CD4-positive, alpha-beta T cell treated with Interleukin-4 for 4 hours (primary cell): Measurements from ENCODE around the gene RUNX2.
"Not testable (repeated sequence)": the region's sequence is repeated elsewhere in the genome, so short reads cannot be mapped to it uniquely, and the experiment has no call there.

Experiments
- DNase-seq: peaks from one replicate; pipeline ENCODE4 v3.0.0-alpha.2; 2020

RUNX2 gene

GRCh38 chr6:45532721-45533210, 204.6 kb downstream of the RUNX2 start:
- no peak for DNase-seq

DNA sequence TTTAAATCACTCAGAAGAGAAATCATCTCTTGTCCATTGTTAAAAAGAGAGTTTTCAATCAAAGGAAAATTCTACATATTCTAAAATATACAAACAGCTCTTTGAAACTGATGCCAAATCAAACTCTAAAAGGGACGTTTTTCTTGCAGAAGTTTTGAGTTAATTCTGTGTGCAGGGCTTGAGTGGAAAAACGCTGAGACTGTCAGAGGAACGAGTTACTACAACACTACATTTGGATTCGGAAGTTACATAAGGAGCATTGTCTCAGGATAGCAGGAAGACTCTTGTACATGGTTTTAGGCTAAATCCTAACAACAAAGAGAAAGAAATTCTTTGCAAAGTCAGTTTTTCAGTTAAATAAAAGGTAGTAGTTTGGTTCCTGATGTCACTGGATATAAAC, 205.3 kb downstream of the RUNX2 start:
- DNase-seq = no peak

DNA sequence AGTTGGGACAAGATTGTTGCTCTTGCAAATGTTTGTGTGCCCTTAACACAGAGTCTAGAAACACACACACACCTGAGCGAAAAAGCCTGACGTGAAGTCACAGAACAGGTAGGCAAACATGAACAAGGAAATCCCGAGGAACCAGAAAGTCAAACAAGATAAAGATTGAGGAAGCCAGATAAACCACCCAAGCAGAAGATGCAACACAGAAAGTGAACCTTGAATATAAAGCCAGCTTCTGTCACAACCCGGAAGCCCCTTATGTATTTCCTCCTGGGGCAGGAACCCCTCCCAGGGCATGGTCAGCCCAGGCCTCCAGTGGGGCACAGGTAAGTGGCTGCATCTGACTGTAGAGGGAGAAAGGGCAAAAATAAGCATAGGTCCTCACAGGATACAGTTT, 207.8 kb downstream of the RUNX2 start:
- DNase-seq = no peak

GRCh38 chr6:45537539-45537938, 209.4 kb downstream of the RUNX2 start:
- no peak for DNase-seq

DNA sequence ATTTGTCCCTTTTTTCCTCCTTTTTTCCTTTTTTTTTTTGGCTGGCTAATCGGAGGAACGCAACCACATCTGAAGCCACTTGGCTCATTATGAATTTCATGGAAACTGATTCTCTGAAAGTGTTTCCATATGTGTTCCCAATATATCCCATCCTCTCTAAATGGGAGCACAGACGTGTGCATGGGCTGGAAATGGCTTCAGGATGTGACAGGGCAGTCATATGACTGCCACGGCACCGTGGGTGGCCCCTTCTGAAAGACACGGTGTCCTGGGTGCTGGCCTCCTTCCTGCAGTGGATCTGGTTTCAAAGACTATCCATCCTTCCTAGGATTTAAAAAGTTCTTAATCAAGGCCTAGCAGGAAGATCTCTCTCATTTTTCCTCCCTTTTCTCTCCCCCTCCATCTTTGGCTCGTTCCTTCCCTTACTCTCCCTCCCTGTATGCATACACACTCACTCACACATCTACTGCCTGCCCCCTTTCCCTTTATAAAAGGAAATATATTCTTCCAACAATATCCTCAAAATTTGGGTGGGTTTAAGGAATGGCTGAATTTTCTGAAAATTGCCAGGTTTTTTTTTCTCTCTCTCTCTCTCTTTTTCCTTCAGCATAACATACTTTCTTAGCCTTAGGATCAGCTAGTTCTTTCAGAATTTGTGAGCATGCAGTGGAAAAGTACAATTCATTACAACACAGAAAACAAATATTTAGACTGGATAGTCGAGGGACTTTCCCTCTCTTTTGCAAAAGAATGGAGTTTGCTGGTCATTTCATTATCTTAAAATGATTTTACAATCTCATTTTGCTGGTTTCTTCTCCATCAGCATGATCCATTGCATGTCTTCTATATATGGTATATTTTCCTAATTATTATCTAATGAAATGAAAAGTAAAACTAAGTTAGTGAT, 210.8 kb downstream of the RUNX2 start:
- DNase-seq = no peak

- no peak for DNase-seq
Observed at GRCh38 chr6:45540375-45540920, 212.3 kb downstream of the RUNX2 start.

- no peak for DNase-seq
Observed at GRCh38 chr6:45541934-45542333, 213.8 kb downstream of the RUNX2 start.

- DNase-seq = no peak
Observed at GRCh38 chr6:45543298-45544235, 215.4 kb downstream of the RUNX2 start.

DNA sequence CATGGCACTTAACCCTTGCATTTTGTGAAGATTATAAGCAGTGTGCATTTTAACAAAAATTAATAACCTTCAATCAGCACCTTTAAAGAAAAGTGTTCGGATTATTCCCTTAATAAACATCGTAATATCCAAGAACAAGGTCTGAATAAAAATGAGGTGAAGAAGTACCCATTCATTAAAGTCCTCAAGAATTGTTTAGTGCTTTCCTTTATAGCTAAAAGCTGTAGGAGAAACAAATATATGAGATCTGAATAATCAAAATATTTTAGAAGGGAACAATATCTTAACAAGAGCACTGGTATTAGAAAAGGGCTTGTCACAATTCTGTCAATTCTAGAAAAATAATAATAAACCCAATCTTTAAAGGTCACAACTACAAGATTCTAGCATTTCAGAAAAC, 217.3 kb downstream of the RUNX2 start:
- no peak for DNase-seq

DNA sequence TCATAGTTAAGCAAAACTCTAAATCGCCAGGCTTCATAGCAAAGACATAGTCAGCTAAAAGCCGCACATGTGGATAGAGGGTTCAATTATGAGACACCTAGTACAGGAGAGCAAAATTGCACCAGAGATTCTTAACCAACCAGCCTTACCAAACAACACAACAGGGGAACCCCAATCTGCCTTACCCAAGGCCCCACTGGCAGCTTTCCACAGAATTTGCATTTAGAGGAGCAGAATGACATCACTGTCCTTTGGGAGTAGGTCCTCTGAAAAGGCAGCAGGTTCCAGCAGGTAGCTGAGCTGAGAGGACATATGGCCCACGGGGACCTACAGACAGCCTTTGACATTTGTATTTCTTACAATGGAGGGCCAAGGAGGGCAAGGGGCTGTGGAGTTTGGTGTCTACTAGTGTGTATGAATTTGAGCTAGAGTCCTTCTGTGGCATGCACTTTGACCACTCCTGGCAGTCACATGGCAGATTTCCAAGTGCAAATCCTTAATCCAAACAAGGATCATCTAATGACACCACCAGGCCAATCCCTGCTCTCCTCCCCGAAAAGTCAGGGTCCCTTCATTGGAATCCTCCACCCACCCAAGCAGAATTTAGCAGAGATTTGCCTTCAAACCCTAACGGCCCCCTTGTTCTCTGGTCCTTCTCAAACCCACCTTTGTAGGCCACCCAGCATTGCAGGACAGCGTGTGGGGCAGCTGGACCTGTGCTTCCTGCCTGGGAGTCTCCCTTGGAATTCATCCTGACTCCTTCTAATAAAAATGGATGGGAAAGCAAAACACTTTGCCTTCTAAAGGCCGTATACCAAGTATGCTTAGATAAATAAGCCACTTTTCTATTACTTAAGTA, 220.8 kb downstream of the RUNX2 start:
- DNase-seq = no peak

DNA sequence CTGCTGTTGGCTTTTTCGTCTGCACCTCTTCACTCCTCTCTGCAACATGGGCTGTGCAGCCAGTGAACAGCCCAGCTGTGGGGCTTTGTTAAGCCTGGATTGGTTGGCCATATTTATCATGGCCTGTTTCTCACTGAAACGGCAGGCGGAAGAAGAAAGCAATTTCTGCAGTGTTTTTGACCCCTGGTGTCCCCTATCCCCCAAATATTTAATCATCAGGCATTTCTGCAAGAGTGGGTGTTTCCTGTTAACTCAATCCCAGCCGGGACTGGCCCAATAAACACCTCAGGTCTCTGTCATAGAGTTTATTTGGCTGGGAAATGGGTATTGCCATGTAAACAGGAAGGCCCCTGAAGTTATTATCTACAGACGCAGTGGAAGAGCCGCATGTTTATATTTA, 224.4 kb downstream of the RUNX2 start:
- no peak for DNase-seq

GRCh38 chr6:45553730-45554344, 225.7 kb downstream of the RUNX2 start:
- no peak for DNase-seq

GRCh38 chr6:45554591-45554990, 226.5 kb downstream of the RUNX2 start:
- no peak for DNase-seq

DNA sequence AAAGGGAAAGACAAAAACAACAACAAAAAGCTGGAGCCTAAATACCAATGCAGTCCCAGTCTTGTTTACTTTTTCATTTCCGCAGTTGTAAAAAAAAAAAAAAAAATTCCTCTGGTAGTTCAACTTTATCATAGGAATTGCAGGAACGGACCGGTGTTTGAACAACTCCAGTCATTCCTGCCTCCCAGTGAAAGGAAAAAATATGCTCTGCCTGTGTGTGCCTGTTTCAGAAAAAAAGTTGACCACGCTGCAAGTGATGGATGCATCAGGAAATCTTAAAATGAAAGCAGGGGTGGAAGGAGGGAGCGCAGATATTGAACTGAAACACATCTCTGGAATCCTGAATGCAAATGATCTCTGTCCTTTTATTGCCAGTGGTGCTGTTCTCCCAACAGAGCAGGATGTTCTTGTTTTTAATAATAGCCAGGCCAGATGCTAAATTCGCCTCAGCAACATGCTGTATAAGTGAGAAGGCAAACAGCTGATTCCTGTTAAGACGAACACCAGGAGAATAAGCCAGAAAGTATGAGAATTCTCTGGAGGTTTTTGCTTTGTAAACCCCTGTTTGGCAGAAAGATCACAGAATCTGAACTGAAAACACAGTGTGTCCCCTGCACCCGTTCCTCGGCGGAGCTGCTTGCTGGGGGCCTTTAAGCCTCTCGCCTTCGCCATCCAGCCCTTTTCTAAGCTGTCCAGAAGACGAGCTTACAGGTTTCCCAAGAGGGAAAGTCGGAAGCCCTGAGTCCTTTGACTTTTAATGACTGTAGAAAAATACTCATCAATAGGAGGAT, 228.0 kb downstream of the RUNX2 start:
- no peak for DNase-seq

DNA sequence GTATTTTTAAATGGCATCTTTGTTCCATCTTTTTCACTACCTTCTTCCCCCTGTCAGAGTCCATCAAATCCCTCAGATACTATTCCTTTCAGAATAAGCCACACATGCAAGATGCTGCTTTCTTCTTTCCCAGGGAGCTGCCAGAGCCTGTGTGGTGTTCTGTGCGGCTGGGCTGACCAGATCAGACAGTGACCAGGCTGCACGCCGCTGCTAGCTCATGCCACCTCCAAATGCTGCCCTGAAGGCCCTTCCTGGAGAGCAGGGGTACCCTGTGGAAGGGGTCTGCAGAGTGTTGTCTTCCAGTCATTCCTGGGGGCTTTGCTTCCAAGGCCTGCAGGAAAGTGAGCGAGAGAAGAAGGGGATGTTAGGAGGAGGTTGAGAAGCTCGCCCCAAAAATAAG, 228.7 kb downstream of the RUNX2 start:
- no peak for DNase-seq

DNA sequence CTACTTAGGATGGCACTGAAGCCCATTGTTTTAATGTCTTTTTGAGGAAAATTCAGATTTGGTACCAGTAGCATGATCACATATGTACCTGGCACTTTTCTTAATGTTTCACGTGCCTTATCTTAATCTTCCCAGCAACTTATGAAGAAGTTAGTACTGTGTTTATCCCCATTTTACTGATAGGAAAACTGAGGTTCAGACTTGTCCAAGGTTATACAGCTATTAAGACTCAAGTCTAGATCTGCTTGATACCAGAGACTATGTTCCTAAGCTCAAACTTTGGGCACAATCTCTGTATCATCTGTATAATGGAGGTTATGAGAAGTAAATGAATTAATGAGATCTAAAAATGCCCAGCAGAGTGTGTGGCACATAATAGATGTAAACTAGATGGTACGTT, 229.3 kb downstream of the RUNX2 start:
- no peak for DNase-seq

DNA sequence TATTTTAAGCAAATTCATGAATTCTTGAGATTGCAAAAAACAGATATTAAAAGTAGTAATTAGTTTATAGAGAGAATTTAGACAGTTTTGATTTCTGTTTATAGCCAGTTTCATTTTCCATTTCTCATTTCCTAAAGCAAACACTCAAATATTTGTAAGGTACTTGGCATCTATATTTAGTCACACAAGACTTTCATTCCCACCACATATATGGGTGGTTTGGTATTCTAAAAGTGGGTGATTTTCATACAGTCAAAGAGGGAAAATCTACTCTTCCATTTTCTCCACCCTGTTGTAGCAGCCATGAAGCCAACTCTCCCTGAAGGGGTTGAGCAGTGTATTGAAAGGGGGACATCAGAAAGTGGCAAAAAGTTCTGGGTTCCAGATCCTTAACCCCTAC, 230.7 kb downstream of the RUNX2 start:
- no peak for DNase-seq

- DNase-seq = not testable (repeated sequence)
Observed at GRCh38 chr6:45560321-45560820, 232.2 kb downstream of the RUNX2 start.

GRCh38 chr6:45562171-45562570, 234.0 kb downstream of the RUNX2 start:
- DNase-seq = no peak

DNA sequence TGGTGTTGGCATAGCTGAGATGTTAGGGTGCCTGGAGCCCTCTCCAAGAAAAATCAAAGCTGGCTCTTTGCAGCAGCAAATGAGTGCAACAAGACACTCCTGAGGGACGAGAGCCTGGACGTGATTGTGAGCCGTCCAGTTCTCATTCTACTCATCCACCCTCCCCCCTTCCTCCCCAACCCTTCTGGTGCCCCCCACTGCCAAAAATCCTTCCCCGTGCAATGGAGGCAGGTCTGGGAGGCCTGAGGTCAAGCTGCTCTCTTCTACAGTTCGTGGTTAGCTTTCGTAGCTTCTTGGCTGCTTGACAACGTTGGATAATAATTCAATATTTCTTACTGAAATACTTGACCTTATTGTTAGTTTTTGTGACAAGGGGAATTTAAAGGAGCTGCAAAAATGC, 234.9 kb downstream of the RUNX2 start:
- DNase-seq = no peak

- DNase-seq = no peak
Observed at GRCh38 chr6:45563844-45564243, 235.7 kb downstream of the RUNX2 start.
